ENCODE results near the gene CBLIF.
"Not testable (repeated sequence)": the region's sequence is repeated elsewhere in the genome, so short reads cannot be mapped to it uniquely, and the experiment has no call there.

CBLIF gene

DNA sequence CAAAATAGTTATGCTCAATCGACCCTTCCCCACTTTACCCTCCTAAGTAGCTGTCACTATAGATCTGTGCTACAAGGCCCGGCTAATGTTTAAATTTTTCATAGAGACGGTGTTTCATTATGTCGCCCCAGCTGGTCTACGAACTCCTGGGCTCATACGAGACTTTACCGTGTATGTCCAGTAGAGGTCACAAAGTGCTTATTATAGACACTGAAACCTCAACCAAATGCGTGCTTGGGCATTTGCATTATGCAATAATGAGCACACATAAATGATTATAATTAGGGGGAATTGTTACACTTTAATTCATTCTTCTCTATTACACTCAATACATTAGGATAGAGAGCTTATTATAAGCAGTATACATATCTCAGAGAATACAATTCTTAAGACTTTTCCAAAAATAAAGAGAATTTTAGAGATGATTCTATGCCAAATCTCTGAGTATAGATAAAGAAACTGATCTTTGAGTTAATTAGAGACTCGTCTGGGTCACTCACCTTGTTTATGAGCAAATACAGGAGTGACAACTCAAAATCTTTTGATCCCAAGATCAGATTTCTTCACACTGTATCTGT is 22.2 kb downstream of the CBLIF start:
- DNase-seq (ENCODE audit: low read depth in 2 of 2), result peak; percentile 72 to 80
- TF ChIP-seq, protein P1, sequence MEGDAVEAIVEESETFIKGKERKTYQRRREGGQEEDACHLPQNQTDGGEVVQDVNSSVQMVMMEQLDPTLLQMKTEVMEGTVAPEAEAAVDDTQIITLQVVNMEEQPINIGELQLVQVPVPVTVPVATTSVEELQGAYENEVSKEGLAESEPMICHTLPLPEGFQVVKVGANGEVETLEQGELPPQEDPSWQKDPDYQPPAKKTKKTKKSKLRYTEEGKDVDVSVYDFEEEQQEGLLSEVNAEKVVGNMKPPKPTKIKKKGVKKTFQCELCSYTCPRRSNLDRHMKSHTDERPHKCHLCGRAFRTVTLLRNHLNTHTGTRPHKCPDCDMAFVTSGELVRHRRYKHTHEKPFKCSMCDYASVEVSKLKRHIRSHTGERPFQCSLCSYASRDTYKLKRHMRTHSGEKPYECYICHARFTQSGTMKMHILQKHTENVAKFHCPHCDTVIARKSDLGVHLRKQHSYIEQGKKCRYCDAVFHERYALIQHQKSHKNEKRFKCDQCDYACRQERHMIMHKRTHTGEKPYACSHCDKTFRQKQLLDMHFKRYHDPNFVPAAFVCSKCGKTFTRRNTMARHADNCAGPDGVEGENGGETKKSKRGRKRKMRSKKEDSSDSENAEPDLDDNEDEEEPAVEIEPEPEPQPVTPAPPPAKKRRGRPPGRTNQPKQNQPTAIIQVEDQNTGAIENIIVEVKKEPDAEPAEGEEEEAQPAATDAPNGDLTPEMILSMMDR (IDR thresholded peaks at IDR 0.05; ENCODE audit: low read depth, low read length), result peak; percentile 72

DNA sequence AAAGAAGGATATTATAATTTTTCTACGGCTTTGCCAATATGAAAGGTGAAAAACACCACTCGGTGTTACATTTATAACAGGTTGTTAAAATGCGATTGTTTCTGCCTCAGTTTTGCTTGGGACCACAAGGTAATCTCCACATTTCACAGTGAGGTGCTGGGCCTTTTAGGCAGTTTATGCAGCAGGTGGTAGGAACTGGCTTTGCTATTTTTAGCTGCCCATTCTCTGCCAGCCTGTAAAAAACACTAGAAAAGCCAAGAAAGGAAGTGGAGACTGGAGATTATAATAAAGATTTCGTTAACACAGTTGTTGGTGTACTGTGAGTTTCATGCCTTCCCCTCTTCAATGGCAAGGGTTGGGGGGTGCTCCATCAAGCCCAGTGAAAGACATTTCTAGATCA is 26.7 kb downstream of the CBLIF start:
- no peak overlapping the region for H3K4me3 ChIP-seq (replicated peaks in 1 of 2; ENCODE audit: low read depth in 2 of 2, low read length in 2 of 2)
- TF ChIP-seq, protein P1 (IDR thresholded peaks at IDR 0.05; ENCODE audit: low read depth, low read length), result no peak
- no peak for DNase-seq (ENCODE audit: low read depth in 2 of 2)

More for the DNA sequence above, 22.2 kb downstream of the CBLIF start:
- no peak overlapping the region for H3K4me3 ChIP-seq (replicated peaks in 1 of 2; ENCODE audit: low read depth in 2 of 2, low read length in 2 of 2)

DNA sequence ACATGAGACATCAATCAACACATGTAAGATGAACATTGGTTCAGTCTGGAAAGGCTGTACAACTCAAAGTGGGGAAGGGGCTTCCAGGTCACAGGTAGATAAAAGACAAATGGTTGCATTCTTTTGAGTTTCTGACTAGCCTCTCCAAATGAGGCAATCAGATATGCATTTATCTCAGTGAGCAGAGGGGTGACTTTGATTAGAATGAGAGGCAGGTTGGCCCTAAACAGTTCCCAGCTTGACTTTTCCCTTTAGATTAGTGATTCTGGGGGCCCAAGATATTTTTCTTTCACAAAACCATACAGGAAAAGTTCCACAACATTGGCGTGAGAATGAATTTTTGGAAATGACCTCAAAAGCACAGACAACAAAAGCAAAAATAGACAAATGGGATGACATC is 28.9 kb downstream of the CBLIF start:
- not testable (repeated sequence) for DNase-seq (ENCODE audit: low read depth in 2 of 2); H3K4me3 ChIP-seq (replicated peaks in 1 of 2; ENCODE audit: low read depth in 2 of 2, low read length in 2 of 2)

DNA sequence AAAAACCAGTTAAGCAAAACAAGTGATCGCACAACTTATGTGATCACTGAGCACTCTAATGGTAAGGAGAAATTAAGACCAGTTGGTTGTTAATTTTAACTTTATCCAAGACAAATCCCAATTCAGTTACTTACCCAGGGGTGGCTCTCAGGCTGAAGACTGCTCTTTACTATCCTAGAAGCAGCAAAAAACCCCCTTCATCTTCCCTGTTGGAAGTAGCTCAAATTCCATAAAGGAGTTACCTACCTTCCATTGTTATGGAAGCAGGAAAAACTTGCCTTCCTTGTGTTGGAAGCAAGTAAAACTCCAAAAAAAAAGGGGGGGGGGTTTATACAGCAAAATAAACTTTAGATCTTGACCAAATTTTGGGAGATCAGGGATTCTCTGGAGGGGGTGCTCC is 29.5 kb downstream of the CBLIF start:
- H3K4me3 ChIP-seq (replicated peaks in 1 of 2; ENCODE audit: low read depth in 2 of 2, low read length in 2 of 2), result no peak overlapping the region
- DNase-seq (ENCODE audit: low read depth in 2 of 2), result no peak
- TF ChIP-seq, protein P1 (IDR thresholded peaks at IDR 0.05; ENCODE audit: low read depth, low read length), result no peak

DNA sequence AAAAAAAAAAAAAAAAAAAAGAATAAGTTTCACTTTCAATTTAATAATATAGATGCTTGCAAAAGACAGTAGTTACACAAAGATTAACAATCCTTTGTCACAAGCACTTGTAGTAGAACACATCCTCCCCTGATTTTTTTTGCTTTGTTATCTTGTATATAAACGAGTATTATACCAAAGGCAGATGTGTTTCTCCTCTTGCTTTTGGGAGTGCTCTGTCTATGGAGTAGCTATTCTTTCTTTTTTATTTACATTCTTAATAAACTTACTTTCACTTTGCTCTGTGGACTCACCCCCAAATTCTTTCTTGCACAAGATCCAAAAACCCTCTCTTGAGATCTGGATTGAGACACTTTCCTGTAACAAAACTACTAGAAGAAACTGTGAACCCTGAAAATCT is 31.3 kb downstream of the CBLIF start:
- H3K4me3 ChIP-seq (replicated peaks in 1 of 2; ENCODE audit: low read depth in 2 of 2, low read length in 2 of 2), result no peak overlapping the region
- TF ChIP-seq, protein P1 (IDR thresholded peaks at IDR 0.05; ENCODE audit: low read depth, low read length), result no peak
- DNase-seq (ENCODE audit: low read depth in 2 of 2), result no peak

DNA sequence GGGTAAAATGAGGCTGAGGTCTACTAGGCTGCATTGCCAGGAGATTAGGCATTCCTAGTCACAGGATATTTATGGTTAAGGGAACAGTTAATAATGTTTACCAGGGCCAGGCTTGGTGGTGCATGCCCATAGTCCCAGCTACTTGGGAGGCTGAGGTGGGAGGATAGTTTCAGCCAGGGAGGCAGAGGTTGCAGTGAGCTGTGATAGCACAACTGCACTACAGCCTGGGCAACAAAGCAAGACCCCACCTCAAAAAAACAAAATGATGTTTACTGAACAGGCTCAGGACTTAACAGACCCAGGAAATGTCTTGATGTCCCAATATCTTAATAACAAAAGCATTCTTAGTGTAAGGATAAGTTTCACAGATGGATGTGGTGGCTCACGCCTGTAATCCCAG is 31.9 kb downstream of the CBLIF start:
- no peak overlapping the region for H3K4me3 ChIP-seq (replicated peaks in 1 of 2; ENCODE audit: low read depth in 2 of 2, low read length in 2 of 2)
- TF ChIP-seq, protein P1 (IDR thresholded peaks at IDR 0.05; ENCODE audit: low read depth, low read length), result no peak
- no peak for DNase-seq (ENCODE audit: low read depth in 2 of 2)

DNA sequence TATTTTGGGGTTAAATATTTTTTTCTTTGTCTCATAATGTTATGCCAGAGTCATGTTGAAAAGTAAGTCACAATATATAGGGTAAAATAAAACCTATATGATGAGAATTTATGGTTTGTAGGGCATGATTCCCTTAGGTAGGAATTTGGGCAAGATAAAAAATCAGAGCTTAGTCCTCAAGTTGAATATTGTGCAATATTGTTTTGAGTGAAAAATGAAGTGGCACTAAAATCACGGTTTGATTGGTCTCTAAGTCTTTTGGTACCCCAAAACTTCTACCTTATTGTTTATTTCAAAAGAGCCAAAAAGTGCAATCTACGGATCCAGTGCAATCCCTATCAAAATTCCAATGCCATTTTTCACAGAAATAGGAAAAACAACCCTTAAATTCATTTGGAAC is 33.1 kb downstream of the CBLIF start:
- H3K4me3 ChIP-seq (replicated peaks in 1 of 2; ENCODE audit: low read depth in 2 of 2, low read length in 2 of 2), result no peak overlapping the region
- TF ChIP-seq, protein P1 (IDR thresholded peaks at IDR 0.05; ENCODE audit: low read depth, low read length), result no peak
- no peak for DNase-seq (ENCODE audit: low read depth in 2 of 2)

Data from cardiac fibroblast (primary cell).